ENCODE data around the gene SPDYE4. TPM values are rescaled to one million over a fixed set of nuclear protein-coding genes. Genes with fewer than 3 reads are reported as not detected.

The SPDYE4 gene
- total RNA-seq, 1 donor from 2014 or later = not detected

DNA sequence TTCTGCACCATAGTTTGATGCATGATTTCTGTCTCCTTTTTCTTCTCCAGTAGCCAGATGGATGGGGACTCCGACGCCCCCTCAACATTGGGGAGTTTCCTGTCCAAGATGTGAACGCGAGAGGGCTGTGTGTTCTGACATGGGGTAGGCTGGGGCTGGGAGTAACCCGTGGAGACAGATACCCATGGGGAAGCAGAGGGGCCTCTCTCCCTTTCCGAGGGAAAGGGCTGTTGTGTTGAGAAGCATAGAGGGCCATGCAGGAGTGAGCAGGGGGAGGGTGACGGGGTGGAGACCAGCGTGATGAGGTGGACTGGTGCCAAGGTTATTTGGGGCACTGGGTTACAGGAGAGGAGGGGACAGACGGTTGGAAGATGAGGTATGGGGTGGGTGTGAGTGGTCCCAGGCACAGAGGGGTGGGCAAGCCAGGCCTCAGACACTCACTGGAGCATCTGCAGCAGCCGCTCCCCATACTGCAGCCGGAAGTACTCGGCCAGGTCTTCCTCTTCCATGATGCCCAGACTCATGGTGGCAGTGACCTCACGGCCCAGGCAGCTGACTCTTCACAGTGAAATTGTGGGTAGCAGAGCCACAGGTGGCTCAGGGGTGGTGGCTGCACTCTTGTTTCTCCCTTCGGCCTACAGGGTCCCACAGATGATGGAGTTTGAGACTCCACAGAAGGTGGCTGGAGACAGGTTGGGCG lies 14.1 kb downstream of the SPDYE4 start:
- no peak for FAIRE-seq
- TF ChIP-seq, protein P1, sequence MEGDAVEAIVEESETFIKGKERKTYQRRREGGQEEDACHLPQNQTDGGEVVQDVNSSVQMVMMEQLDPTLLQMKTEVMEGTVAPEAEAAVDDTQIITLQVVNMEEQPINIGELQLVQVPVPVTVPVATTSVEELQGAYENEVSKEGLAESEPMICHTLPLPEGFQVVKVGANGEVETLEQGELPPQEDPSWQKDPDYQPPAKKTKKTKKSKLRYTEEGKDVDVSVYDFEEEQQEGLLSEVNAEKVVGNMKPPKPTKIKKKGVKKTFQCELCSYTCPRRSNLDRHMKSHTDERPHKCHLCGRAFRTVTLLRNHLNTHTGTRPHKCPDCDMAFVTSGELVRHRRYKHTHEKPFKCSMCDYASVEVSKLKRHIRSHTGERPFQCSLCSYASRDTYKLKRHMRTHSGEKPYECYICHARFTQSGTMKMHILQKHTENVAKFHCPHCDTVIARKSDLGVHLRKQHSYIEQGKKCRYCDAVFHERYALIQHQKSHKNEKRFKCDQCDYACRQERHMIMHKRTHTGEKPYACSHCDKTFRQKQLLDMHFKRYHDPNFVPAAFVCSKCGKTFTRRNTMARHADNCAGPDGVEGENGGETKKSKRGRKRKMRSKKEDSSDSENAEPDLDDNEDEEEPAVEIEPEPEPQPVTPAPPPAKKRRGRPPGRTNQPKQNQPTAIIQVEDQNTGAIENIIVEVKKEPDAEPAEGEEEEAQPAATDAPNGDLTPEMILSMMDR (IDR thresholded peaks at IDR 0.05; ENCODE audit: insufficient read depth, low read depth, low read length) = no peak
- no peak for TF ChIP-seq EZH2 (IDR thresholded peaks at IDR 0.05; ENCODE audit: insufficient read depth, low read length)
- Mint-ChIP-seq H3K9me3 (ENCODE audit: unreplicated experiment) (peaks cover 4% of the 10 kb centered on the region), H3K4me1 (ENCODE audit: low read depth, unreplicated experiment) (peaks cover under 1% of the 10 kb centered on the region), H3K27ac (ENCODE audit: unreplicated experiment) (no peak overlapping the region), H3K36me3 (ENCODE audit: low read depth, unreplicated experiment) (peaks cover 1% of the 10 kb centered on the region), H3K27me3 (ENCODE audit: low read depth, unreplicated experiment) (peaks cover 36% of the 10 kb centered on the region), H3K4me3 (ENCODE audit: unreplicated experiment) (peak overlapping the region; percentile 50)
- Histone ChIP-seq H3K27me3 (ENCODE audit: insufficient read depth, low read length) (no peaks in the 10 kb centered on the region), H3K9ac (ENCODE audit: low read length) (no peak overlapping the region), H3K4me1 (ENCODE audit: insufficient read depth, low read length) (peaks cover 5% of the 10 kb centered on the region), H3K79me2 (ENCODE audit: insufficient read depth, low read length) (no peaks in the 10 kb centered on the region), H4K20me1 (ENCODE audit: insufficient read depth, low read length) (no peaks in the 10 kb centered on the region), H3K4me2 (ENCODE audit: low read length) (no peak overlapping the region), H3K36me3 (ENCODE audit: insufficient read depth, low read length) (no peaks in the 10 kb centered on the region), H3K27ac (ENCODE audit: low read depth, low read length) (no peak overlapping the region), H2AFZ (ENCODE audit: low read depth, low read length) (no peak overlapping the region), H3K9me3 (ENCODE audit: insufficient read depth, low read depth, low read length) (peaks cover 3% of the 10 kb centered on the region), H3K4me3 (ENCODE audit: insufficient read depth, low read depth, low read length) (no peak overlapping the region)
- no peak for DNase-seq (ENCODE audit: low read depth)

DNA sequence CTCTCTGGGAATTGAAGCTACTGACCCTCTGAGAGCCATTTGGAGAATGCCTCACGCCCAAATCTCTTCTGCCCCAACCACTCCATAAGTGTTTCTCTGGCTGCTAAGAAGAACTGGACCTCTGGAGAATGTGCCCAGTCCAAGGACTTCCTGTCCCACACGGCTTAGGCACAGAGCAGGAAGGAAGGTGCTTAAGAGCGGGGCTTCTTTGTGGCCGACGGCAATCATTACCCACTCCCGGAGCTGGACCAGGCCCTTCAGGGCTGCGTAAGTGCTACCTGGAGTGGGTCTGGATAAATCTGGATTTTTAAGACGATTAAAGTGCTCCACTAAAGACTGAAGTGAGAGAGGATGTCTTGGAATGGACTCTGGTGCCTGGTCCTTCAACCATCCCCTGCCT lies 15.5 kb downstream of the SPDYE4 start:
- H2AFZ ChIP-seq (ENCODE audit: low read depth, low read length) = no peak overlapping the region
- H3K9me3 ChIP-seq (ENCODE audit: insufficient read depth, low read depth, low read length) = peaks cover 2% of the 10 kb centered on the region
- DNase-seq (ENCODE audit: low read depth) (no peak), FAIRE-seq (no peak)
- H3K9ac ChIP-seq (ENCODE audit: low read length) = no peak overlapping the region
- H3K4me2 ChIP-seq (ENCODE audit: low read length) = no peak overlapping the region
- peaks cover 31% of the 10 kb centered on the region for H3K27me3 Mint-ChIP-seq (ENCODE audit: low read depth, unreplicated experiment)
- no peak overlapping the region for H3K4me3 ChIP-seq (ENCODE audit: insufficient read depth, low read depth, low read length)
- no peaks in the 10 kb centered on the region for H4K20me1 ChIP-seq (ENCODE audit: insufficient read depth, low read length)
- peaks cover 4% of the 10 kb centered on the region for H3K4me1 Mint-ChIP-seq (ENCODE audit: low read depth, unreplicated experiment)
- no peaks in the 10 kb centered on the region for H3K27me3 ChIP-seq (ENCODE audit: insufficient read depth, low read length)
- no peak for TF ChIP-seq EZH2 (IDR thresholded peaks at IDR 0.05; ENCODE audit: insufficient read depth, low read length)
- TF ChIP-seq, protein P1 (IDR thresholded peaks at IDR 0.05; ENCODE audit: insufficient read depth, low read depth, low read length) = no peak
- H3K9me3 Mint-ChIP-seq (ENCODE audit: unreplicated experiment) = peaks cover 3% of the 10 kb centered on the region
- no peaks in the 10 kb centered on the region for H3K36me3 ChIP-seq (ENCODE audit: insufficient read depth, low read length)
- no peak overlapping the region for H3K27ac Mint-ChIP-seq (ENCODE audit: unreplicated experiment)
- peaks cover 5% of the 10 kb centered on the region for H3K4me1 ChIP-seq (ENCODE audit: insufficient read depth, low read length)
- H3K4me3 Mint-ChIP-seq (ENCODE audit: unreplicated experiment) = no peak overlapping the region
- H3K79me2 ChIP-seq (ENCODE audit: insufficient read depth, low read length) = no peaks in the 10 kb centered on the region
- no peaks in the 10 kb centered on the region for H3K36me3 Mint-ChIP-seq (ENCODE audit: low read depth, unreplicated experiment)
- no peak overlapping the region for H3K27ac ChIP-seq (ENCODE audit: low read depth, low read length)

DNA sequence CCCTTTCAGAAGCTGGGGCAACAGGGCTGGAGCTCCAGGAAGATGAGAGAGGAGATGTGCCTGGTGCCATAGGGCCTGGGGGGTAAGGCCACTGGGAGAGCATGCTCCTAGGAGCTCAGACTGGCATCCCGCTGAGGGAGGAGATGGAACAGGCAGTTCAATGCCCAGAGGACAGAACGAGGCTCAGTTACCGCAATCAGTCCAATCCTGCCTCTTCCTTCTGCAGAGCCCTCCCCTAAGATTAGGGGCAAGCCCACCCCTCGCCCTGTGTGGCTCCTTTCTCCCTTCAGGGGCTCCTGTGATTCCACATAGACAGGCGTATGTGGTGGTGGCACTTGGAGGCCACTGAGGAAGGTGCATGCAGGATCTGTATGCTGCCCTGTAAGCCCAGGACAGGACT lies 16.1 kb downstream of the SPDYE4 start:
- Histone ChIP-seq H2AFZ (ENCODE audit: low read depth, low read length) (no peak overlapping the region), H3K79me2 (ENCODE audit: insufficient read depth, low read length) (no peaks in the 10 kb centered on the region), H3K4me3 (ENCODE audit: insufficient read depth, low read depth, low read length) (no peak overlapping the region), H4K20me1 (ENCODE audit: insufficient read depth, low read length) (no peaks in the 10 kb centered on the region), H3K27me3 (ENCODE audit: insufficient read depth, low read length) (peaks cover 3% of the 10 kb centered on the region), H3K9me3 (ENCODE audit: insufficient read depth, low read depth, low read length) (no peaks in the 10 kb centered on the region), H3K4me1 (ENCODE audit: insufficient read depth, low read length) (peaks cover 5% of the 10 kb centered on the region), H3K36me3 (ENCODE audit: insufficient read depth, low read length) (no peaks in the 10 kb centered on the region), H3K9ac (ENCODE audit: low read length) (no peak overlapping the region), H3K4me2 (ENCODE audit: low read length) (no peak overlapping the region), H3K27ac (ENCODE audit: low read depth, low read length) (no peak overlapping the region)
- H3K27me3 Mint-ChIP-seq (ENCODE audit: low read depth, unreplicated experiment) = peaks cover 29% of the 10 kb centered on the region
- no peak for DNase-seq (ENCODE audit: low read depth)
- no peak overlapping the region for H3K27ac Mint-ChIP-seq (ENCODE audit: unreplicated experiment)
- H3K4me3 Mint-ChIP-seq (ENCODE audit: unreplicated experiment) = no peak overlapping the region
- no peaks in the 10 kb centered on the region for H3K9me3 Mint-ChIP-seq (ENCODE audit: unreplicated experiment)
- H3K36me3 Mint-ChIP-seq (ENCODE audit: low read depth, unreplicated experiment) = no peaks in the 10 kb centered on the region
- H3K4me1 Mint-ChIP-seq (ENCODE audit: low read depth, unreplicated experiment) = peaks cover 4% of the 10 kb centered on the region
- TF ChIP-seq, protein P1 (IDR thresholded peaks at IDR 0.05; ENCODE audit: insufficient read depth, low read depth, low read length) = no peak
- no peak for TF ChIP-seq EZH2 (IDR thresholded peaks at IDR 0.05; ENCODE audit: insufficient read depth, low read length)
- FAIRE-seq = no peak

Data from astrocyte (in vitro differentiated cells and primary cell).